Upper lobe of left lung (tissue), 4 donors: Measurements from ENCODE around the gene KCNA1.

Source experiments
- CTCF ChIP-seq, 6 experiments: fragments of 450-650 bp in 4 of 6; fragments of 200-600 bp in 2 of 6; sonication (generic) in 2 of 6; IDR thresholded peaks; one replicate each; pipeline ENCODE4 v1.5.1; 2016 to 2019; ENCODE audit warnings: antibody characterized with exemption in 6 of 6
- EP300 ChIP-seq, 4 donors: sonication (generic); formaldehyde crosslinking; IDR thresholded peaks; one replicate each; pipeline ENCODE4 v1.5.1; 2017; ENCODE audit warnings: antibody characterized with exemption in 4 of 4, control low read depth in 2 of 4
- POLR2A ChIP-seq, 4 donors: fragments of 450-650 bp; IDR thresholded peaks; one replicate each; pipeline ENCODE4 v1.5.1; 2016 to 2017; ENCODE audit warnings: antibody characterized with exemption in 4 of 4, mild to moderate bottlenecking in 2 of 4

GRCh38 chr12:4909410-4909733, 333 bp upstream of the KCNA1 start:
- no peak for TF ChIP-seq EP300 (IDR thresholded peaks at IDR 0.05)
- TF ChIP-seq CTCF (IDR thresholded peaks at IDR 0.05): no peak
- TF ChIP-seq POLR2A (IDR thresholded peaks at IDR 0.05): no peak
